Measurements from ENCODE around the gene RFLNA. TPM values are rescaled to one million over a fixed set of nuclear protein-coding genes. Genes with fewer than 3 reads are reported as not detected.

Gene RFLNA
- total RNA-seq, 4 donors from 2014 or later = 0.15 to 1.1 (median 0.23) TPM

GRCh38 chr12:124344526-124344925, 49.6 kb downstream of the RFLNA start:
- no peak for ATAC-seq
- H3K27me3 ChIP-seq = no peaks in the 10 kb centered on the region
- intact Hi-C loops (cut with DNase I; ENCODE audit: low total_unique reads) (no loop called here), in situ Hi-C loops (cut with MboI; ENCODE audit: low sequenced_read_pairs in 4 of 4) (loop anchor here in 1 of 4 donors (10.0 kb wide), 1 partner anchor 420 kb away; no protein-coding TSS in a partner anchor)
- H3K27ac ChIP-seq = peak overlapping the region in 1 of 4 donors; percentile 72
- H3K4me1 ChIP-seq = peaks cover 0 to 4% of the 10 kb centered on the region in 2 donors
- no peak for DNase-seq
- no peaks in the 10 kb centered on the region for H3K9me3 ChIP-seq
- no peak overlapping the region for H3K4me3 ChIP-seq
- H3K36me3 ChIP-seq = peaks cover 0 to 95% of the 10 kb centered on the region in 2 donors
- TF ChIP-seq POLR2A (IDR thresholded peaks at IDR 0.05) = no peak
- no peak for TF ChIP-seq CTCF (IDR thresholded peaks at IDR 0.05 in 4 of 5, conservative IDR thresholded peaks at IDR 0.05 in 1 of 5)

GRCh38 chr12:124345795-124346194, 50.9 kb downstream of the RFLNA start:
- intact Hi-C loops (cut with DNase I; ENCODE audit: low total_unique reads) = no loop called here
- in situ Hi-C loops (cut with MboI; ENCODE audit: low sequenced_read_pairs in 4 of 4) = loop anchor here in 1 of 4 donors (10.0 kb wide), 1 partner anchor 419 kb away; no protein-coding TSS in a partner anchor
- Histone ChIP-seq H3K4me1 (peaks cover 0 to 4% of the 10 kb centered on the region in 2 donors), H3K27ac (peak overlapping the region in 3 of 4 donors; percentile 17 to 82 (median 72)), H3K27me3 (no peaks in the 10 kb centered on the region), H3K9me3 (no peaks in the 10 kb centered on the region), H3K36me3 (peaks cover 0 to 95% of the 10 kb centered on the region in 2 donors), H3K4me3 (no peak overlapping the region)
- no peak for DNase-seq
- ATAC-seq = no peak
- TF ChIP-seq POLR2A (IDR thresholded peaks at IDR 0.05) = no peak
- TF ChIP-seq CTCF (IDR thresholded peaks at IDR 0.05 in 4 of 5, conservative IDR thresholded peaks at IDR 0.05 in 1 of 5) = no peak

GRCh38 chr12:124346425-124347168, 51.7 kb downstream of the RFLNA start:
- no peaks in the 10 kb centered on the region for H3K27me3 ChIP-seq
- intact Hi-C loops (cut with DNase I; ENCODE audit: low total_unique reads) (no loop called here), in situ Hi-C loops (cut with MboI; ENCODE audit: low sequenced_read_pairs in 4 of 4) (loop anchor here in 1 of 4 donors (10.0 kb wide), 1 partner anchor 418 kb away; no protein-coding TSS in a partner anchor)
- H3K27ac ChIP-seq = peak overlapping the region; percentile 63 to 82 (median 72)
- ATAC-seq (no peak), DNase-seq (no peak)
- no peaks in the 10 kb centered on the region for H3K9me3 ChIP-seq
- H3K4me3 ChIP-seq = no peak overlapping the region
- peaks cover 0 to 4% of the 10 kb centered on the region in 2 donors for H3K4me1 ChIP-seq
- TF ChIP-seq POLR2A (IDR thresholded peaks at IDR 0.05) (no peak), CTCF (IDR thresholded peaks at IDR 0.05 in 4 of 5, conservative IDR thresholded peaks at IDR 0.05 in 1 of 5) (no peak)
- H3K36me3 ChIP-seq = peaks cover 0 to 96% of the 10 kb centered on the region in 2 donors

GRCh38 chr12:124347335-124347734, 52.4 kb downstream of the RFLNA start:
- peak; percentile 80 for ATAC-seq
- intact Hi-C loops (cut with DNase I; ENCODE audit: low total_unique reads) (no loop called here), in situ Hi-C loops (cut with MboI; ENCODE audit: low sequenced_read_pairs in 4 of 4) (loop anchor here in 1 of 4 donors (10.0 kb wide), 1 partner anchor 417 kb away; no protein-coding TSS in a partner anchor)

More at GRCh38 chr12:124347335-124347734, 52.4 kb downstream of the RFLNA start:
- Histone ChIP-seq H3K9me3 (no peaks in the 10 kb centered on the region), H3K4me1 (peaks cover 0 to 4% of the 10 kb centered on the region in 2 donors), H3K27ac (peak overlapping the region; percentile 63 to 82 (median 72)), H3K4me3 (no peak overlapping the region), H3K36me3 (peaks cover 0 to 96% of the 10 kb centered on the region in 2 donors), H3K27me3 (no peaks in the 10 kb centered on the region)
- DNase-seq = peak; percentile 61 to 75
- TF ChIP-seq CTCF (IDR thresholded peaks at IDR 0.05 in 4 of 5, conservative IDR thresholded peaks at IDR 0.05 in 1 of 5) (no peak), POLR2A (IDR thresholded peaks at IDR 0.05) (no peak)
